PFSK-1 (cell line): ENCODE results near the gene PTPRN2.

Experiments used
- FOXP2 ChIP-seq: optimal IDR thresholded peaks from 2 replicates; pipeline ENCODE3; 2011; ENCODE audit warnings: borderline replicate concordance, control low read depth, inconsistent platforms; ENCODE audit not compliant: insufficient read depth; ENCODE audit errors: extremely low read length, extremely low read depth
- POLR2AphosphoS5 ChIP-seq: IDR thresholded peaks from 2 replicates; pipeline ENCODE4 v1.6.1; 2012; ENCODE audit warnings: low read depth, mild to moderate bottlenecking, control low read depth, low read length, moderate library complexity
- SIN3A ChIP-seq: IDR thresholded peaks from 2 replicates; pipeline ENCODE4 v1.6.1; 2012; ENCODE audit warnings: mild to moderate bottlenecking, low read length, moderate library complexity, borderline replicate concordance; ENCODE audit not compliant: insufficient read depth
- TAF1 ChIP-seq: IDR thresholded peaks from 2 replicates; pipeline ENCODE4 v1.6.1; 2012; ENCODE audit warnings: low read length, control low read depth, borderline replicate concordance; ENCODE audit not compliant: insufficient read depth
- TF ChIP-seq, protein P1 (sequence below), 2 experiments: IDR thresholded peaks; 2 replicates each; pipeline versions ENCODE4 v1.6.1 to v1.8.0; 2011 to 2012; ENCODE audit warnings: low read depth in 2 of 2, low read length in 2 of 2, control low read depth in 1 of 2, inconsistent platforms in 1 of 2, mild to moderate bottlenecking in 1 of 2, moderate library complexity in 1 of 2; ENCODE audit not compliant: insufficient read depth in 1 of 2

DNA sequence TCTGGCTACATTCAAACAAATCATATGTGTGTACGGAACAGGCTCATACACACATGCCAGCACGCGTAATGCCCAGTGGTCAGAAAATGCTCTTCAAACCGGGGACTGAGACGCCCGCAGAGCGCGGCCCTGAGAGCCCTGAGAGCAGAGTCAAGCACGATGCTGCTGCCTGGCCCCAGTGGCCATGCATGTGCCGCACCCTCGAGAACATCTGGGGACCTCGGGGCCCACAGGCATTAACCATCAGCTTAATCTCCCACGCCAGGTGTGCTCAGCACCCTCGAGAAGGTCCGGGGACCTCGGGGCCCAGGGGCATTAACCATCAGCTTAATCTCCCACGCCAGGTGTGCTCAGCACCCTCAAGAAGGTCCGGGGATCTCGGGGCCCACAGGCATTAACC is 163.1 kb downstream of the PTPRN2 start:
- TF ChIP-seq TAF1 (no peak), POLR2AphosphoS5 (no peak), FOXP2 (no peak), SIN3A (no peak)
- TF ChIP-seq, protein P1, sequence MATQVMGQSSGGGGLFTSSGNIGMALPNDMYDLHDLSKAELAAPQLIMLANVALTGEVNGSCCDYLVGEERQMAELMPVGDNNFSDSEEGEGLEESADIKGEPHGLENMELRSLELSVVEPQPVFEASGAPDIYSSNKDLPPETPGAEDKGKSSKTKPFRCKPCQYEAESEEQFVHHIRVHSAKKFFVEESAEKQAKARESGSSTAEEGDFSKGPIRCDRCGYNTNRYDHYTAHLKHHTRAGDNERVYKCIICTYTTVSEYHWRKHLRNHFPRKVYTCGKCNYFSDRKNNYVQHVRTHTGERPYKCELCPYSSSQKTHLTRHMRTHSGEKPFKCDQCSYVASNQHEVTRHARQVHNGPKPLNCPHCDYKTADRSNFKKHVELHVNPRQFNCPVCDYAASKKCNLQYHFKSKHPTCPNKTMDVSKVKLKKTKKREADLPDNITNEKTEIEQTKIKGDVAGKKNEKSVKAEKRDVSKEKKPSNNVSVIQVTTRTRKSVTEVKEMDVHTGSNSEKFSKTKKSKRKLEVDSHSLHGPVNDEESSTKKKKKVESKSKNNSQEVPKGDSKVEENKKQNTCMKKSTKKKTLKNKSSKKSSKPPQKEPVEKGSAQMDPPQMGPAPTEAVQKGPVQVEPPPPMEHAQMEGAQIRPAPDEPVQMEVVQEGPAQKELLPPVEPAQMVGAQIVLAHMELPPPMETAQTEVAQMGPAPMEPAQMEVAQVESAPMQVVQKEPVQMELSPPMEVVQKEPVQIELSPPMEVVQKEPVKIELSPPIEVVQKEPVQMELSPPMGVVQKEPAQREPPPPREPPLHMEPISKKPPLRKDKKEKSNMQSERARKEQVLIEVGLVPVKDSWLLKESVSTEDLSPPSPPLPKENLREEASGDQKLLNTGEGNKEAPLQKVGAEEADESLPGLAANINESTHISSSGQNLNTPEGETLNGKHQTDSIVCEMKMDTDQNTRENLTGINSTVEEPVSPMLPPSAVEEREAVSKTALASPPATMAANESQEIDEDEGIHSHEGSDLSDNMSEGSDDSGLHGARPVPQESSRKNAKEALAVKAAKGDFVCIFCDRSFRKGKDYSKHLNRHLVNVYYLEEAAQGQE (IDR thresholded peaks at IDR 0.05; ENCODE audit: insufficient read depth in 1 of 2, low read depth in 2 of 2, low read length in 2 of 2) = no peak
